GM18873 (cell line): ENCODE results near the gene TEX29.

Source experiments
- ATAC-seq: cut with Tn5 transposase; IDR thresholded peaks from one replicate; pipeline ENCODE4 v1.9.1; 2021; ENCODE audit warnings: mild to moderate bottlenecking, moderate library complexity, moderate number of reproducible peaks; ENCODE audit not compliant: unreplicated experiment, low FRiP score

Gene TEX29

DNA sequence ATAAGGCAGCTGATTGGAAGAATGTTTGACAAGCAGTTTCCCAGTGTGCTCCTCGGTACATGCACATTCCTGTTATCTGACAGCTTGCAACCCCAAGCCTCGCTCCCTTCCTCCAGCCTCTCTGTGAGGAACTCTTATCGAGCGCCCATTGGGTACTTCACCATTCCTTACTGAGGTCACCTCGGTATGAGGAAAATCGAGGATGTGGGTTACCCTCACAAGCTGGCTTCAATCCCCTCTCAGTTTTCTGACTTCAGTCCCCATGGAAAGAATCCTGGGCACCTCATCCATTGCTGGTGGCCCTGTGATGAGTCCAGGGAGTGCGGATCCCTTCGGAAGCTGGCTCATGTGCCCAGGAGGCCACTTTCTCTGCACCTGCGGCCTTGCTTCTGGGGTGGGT lies 17.3 kb downstream of the TEX29 start:
- ATAC-seq, result no peak

DNA sequence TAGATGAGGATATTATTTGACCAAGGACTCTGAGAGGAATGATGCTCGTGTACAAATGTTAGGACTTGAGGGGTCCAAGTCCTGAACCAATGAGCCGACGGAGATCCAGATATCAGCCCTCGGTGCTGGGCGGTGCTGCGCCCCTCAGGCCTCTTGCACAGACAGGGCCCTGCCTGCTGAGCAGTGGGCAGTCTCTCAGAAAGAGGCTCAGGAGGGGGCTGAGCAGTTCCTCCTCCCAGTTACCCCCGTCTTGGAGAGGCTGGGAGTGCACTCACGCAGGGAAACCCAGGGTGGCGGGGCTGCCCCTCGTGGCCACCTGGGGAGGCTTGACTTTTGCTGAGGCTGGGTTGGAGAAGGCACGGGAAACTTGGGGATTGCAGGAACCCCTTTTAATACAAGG lies 18.4 kb downstream of the TEX29 start:
- ATAC-seq, result no peak

DNA sequence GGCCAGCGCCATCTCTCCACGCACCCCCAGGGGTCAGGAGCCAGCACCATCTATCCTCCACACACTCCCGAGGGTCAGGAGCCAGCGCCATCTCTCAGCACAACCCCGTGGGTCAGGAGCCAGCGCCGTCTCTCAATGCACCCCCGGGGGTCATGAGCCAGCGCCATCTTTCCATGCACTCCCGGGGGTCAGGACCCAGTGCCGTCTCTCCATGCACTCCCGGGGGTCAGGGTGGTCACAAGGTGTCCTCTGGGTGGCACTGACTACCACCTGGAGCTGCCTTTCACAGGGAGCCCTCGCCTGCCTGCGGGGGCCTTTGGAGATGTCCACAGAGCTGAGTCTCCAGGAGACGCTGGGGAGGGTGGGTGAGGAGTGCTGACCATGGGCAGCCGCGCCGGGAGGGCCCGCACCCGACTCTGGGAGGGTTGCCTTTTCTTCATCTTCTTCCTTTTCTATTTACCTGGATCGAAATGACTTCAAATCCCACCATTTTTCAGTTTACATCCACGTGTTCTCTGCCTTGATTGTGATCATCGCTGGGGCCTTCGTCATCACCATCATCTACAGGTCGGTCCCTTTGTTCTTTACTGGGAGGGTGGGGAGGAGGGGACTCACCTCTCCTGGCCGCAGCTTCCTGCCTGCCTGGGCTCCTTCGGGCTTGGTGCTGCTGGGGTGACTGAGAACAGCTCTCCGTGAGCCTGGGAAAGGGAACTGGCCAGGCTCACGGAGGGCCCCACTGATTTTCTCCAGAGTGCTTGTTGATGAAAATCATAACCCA lies 19.1 kb downstream of the TEX29 start:
- no peak for ATAC-seq

DNA sequence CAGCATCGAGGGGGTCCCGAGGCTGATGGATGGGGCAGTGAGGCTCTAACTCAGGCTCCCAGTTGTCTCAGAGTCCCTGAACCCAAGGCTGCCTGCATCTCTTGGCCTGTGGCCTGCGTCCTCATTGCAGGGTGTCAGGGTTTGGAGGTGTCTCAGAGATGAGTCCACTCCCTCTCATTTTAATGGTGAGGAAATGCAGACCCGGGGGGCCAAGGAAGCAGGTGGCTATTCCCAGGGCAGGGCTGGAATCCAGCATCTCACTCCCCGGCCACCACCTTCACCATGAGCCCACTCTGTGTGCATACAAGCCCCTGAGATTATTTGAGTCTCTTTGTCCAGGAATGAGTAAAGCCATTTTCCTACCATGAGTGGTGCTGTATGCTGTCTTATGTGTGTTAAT lies 21.4 kb downstream of the TEX29 start:
- ATAC-seq, result no peak

DNA sequence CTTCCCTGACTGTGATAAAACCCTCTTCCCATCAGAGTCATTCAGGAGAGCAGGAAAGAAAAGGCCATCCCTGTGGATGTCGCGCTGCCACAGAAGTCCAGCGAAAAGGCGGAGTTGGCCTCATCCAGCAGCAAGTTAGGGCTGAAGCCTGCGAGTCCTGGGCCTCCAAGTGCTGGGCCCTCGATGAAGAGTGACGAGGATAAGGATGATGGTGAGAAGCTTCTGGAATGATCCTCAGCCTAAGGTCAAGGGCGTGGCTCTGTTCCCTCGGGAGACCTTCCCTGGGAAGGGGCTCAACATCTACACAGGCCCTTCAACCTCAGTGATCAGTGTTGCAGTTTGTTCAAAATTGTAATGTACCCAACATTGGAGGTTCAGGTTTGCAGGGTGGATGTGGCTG lies 22.3 kb downstream of the TEX29 start:
- no peak for ATAC-seq

DNA sequence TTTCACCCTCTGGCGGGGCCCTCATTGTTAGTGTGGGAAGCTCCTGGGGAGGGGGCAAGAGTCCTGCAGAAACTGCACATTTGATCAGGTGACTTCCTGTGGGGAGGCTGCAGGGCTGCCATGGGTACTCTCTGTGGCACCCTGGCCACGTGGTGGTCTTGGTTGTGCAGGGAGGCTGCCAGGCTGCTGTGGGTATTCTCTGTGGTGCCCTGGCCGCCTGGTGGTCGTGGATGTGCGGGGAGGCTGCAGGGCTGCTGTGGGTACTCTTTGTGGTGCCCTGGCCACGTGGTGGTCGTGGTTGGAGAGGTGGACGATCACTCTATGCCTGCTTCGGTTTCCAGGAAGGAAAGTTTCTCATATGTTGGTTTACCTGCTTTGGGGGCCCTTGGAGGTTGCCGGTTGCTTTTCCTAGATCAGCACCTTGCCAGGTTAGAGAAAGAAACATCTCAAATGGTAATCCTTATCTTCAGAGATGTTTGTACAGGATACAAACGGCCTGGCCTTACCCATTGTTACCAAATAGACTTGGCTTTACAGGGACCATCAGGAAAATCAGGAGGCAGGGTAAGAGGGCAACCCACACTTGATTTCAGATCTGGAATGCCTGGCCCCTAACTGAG lies 22.9 kb downstream of the TEX29 start:
- no peak for ATAC-seq

DNA sequence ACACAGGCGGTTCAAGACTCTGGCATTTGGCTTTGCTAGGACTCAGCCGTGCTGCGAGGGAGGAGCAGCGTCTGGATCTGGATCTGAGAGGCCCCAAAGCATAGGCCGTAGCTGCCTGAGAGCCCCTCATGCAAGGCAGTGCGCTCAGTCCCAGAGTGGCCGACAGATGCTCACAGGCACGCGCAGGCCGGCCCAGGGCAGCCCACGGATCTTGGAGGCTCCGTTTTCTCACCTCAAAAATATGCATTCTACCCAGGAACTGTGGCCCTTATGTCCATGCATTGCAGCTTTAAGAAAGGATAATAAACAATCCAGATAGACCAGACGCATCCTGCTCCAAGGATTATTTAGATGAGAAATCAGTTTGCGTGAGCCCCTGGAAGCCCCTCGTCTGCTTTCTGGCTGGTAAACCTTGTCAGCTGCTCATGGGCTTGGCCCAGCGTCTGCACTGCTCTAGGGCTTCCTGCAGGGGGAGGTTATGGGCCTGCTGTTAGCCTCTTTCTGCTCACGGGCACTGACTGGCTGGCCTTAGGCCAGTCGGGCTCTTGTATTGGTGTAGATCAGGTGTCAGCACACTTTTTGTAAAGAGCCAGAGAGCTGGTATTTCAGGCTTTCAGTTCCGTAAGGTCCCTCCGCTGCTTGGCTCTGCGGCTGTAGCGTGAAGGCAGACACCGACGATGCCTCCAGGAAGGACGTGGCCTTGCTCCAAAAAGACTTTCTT lies 24.2 kb downstream of the TEX29 start:
- no peak for ATAC-seq

DNA sequence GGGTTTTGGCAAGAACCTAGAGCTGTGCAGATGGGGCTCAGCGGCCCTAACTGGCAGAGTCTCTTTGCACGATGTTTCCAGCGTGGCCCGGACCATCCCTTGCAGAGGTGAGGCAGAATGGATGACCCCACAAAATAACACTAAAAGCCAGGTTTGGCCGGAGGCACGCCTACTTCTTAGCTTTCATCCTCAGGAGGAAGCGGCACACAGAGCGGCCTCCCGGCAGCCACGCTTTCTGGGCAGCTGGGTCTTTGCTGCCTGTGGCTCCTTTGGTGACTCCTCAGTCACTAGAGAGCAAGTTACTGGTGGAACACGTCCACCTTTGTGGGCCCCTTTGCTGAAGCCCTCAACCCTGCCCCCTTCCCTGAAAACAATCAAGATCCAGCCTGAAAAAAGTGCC lies 25.2 kb downstream of the TEX29 start:
- ATAC-seq, result no peak

DNA sequence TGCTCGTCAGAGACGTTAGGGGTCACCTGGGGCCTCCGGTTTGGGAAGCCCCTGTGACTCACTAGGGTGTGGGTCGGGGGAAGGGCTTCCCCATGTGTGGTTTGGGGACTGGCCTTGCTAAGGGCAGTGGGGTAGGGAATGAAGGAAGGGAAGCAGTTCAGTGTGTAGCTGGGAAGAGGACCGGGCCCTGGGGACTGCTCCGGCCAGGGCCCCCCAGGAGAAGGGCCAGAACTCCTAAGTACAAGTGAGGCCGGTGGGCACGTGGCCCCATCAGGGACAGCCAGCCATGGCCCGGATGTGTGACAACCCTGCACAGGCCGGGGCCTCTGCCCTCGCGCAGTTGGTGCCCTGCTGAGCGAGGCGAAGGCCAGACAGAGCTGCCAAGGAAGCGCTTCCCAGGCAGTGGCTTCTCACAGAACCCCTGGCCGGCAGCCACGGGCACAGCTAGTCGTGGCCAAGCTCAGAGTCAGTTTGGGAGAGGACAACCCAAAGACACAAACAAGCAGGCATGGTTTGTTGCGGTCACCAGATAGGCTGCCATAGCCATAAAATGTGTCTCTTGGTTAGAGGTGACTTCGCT lies 25.7 kb downstream of the TEX29 start:
- ATAC-seq, result no peak

DNA sequence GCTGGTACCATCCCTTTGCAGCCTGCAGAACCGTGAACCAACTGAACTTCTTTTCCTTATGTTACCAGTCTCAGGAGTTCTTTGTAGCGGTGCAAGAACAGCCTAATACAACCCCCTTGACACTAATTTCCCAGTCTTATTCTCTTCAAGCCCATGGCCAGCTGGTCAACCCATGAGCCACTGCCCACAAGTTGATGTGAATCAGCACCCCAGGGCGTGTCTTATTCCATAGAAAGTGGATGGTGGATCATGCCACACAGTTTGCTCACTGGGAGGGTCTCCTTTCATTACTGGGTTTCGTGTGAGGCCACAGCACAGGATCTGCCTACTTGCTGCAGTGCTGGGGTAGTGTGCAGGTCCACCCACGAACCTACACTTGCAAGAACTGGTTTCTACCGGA lies 27.0 kb downstream of the TEX29 start:
- no peak for ATAC-seq

DNA sequence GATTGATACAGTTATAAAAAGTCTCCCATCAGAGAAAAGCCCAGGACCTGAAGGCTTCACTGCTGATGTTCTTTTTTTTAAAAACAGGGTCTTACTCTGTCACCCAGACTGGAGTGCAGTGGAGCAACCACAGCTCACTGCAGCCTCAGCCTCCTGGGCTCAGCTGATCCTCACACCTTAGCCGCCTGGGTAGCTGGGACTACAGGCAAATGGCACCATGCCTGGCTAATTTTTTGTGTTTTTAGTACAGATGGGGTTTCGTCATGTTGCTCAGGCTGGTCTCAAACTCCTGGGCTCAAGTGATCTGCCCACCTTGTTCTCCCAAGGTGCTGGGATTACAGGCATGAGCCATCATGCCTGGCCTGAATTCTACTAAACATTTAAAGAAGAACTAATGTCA lies 33.1 kb downstream of the TEX29 start:
- no peak for ATAC-seq

DNA sequence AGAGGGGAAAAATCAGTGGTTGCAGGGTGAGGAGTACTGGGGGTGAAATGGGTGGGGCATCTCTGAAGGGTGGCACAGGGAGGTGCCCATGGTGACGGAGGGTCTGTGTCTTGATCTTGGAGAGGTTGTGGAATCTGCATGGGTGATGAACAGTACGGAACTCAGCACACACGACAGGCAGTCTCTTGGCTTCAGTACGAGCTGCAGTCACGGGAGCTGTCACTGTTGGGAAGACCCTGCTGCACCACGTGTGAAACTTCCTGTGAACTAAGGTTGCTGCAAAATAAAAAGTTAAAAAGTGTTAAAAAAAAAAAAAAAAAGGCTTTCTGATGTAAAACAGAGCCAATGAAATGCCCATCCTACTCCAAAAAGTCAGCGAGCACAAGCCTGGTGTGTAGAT lies 34.3 kb downstream of the TEX29 start:
- ATAC-seq, result no peak

DNA sequence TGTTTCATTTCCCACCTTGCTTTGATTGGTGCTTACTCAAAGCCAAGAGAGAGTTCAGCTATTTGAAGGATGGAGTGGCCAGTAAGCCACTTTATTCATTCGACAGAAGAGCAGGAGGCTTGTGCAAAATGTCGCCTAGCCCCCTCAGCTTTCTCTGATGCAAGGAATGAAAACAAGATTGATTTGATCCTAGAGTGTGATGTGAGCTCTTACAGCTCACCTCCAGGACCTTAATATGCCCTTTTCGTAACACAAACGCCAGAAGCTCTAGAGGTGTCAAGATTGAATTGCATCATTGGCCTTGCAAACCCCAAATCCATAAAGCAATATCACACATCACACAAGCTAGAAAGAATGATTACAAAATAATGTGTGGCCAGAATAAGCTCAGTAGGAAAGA lies 36.4 kb downstream of the TEX29 start:
- no peak for ATAC-seq

DNA sequence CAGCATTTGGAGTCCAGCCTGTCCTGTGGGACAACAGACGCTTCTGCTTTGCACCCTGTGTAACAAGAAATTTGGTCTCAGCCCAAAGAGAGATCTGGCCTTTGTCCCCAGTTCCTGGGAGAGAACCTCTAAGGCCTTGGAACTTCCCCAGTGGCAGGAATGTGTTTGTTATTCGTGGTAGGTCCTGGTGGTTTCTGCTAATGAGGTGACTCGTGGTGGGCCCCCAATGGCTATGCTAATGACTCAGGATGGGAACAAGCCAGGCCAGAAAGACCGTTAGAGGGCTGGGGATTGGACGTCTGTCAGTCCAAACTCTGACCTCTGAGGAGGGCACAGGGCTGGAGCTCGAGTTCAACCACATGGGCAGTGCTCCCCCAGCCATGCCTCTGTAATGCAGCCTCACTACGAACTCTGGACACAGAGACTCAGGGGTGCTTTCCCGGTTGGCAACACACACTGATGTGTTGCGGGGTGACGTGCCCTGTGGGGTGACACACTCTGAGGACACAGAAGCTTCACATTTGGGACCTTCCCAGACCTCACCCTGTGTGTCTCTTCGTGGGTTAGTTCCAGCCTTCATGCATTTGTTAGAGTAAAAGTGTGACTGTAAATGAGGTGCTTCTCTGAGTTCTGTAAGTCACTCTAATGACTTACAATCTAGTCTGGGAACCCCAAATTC lies 38.9 kb downstream of the TEX29 start:
- ATAC-seq, result no peak

DNA sequence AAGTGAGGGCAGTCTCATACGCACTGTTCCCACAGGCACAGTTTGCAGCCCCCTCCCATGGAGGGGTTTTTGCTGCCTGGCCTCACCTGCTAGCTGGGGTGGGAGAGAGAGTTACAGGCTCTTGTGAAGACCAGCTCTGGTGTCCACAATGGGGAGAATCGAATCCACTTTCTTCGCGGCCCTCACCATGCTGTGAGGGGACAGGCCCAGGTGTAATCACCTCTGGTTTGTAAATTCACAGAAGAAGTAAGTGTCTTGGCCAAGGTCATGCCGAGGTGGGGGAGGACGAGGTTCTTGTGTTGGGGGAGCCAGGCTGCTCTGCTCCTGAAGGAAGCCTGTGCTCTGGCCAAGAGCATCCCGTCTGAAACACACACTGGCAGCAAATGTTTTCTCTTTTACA lies 39.5 kb downstream of the TEX29 start:
- no peak for ATAC-seq

DNA sequence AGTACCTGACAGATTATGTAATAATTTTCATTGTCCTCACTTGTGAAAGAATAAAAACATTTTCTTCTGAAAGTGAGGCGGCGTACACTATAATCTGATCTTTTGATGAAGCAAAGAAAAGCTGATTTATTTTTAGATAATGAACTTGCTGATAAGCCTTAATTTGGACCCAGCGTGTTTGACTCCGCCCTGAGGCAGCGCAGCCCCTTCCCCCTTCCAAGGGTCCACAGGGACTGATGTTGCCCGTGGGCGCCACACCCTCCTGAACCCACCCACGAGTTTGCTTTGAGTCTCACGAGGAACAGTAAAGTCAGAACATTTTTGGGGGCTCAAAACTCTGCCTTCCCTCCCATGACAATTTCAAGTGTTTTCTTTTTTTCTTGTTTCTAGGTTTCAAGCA lies 40.0 kb downstream of the TEX29 start:
- no peak for ATAC-seq

DNA sequence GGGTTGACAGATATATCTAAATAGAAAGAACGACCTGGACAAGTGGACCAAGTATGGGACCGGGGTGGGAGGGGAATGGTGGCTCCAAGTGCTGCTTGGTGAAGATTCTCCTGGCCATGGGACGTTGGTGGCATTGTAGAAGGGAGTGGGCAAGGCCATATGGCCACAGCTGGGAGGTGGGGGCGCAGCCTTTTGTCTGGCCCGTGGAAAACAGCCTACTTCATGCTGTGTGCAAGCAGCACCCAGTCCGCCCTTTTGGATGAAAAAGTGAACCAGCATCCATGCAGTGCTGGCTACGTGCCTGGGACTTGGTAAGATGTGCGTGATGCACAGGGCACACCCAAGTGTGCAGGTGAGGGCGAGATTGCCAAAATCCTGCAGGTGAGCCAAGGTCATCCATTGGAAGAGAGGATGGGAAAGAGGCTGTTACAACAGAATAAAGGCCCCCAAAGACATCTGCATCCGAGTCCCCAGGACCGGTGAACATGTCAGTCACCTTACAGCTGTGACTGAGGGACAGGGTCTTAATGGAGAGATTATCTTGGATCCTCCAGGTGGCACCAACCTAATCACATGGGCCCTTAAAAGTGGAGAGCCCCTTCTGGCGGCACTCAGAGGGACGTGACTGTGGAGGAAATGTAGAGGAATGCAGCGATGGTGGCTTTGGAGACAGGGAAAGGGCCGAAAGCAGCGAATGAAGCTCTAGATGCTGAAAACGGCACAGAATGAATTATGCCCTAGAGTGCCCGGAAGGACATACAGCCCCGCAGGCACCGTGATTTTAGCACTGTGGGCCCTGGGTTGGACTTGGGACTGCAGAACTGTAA lies 40.8 kb downstream of the TEX29 start:
- ATAC-seq, result no peak

DNA sequence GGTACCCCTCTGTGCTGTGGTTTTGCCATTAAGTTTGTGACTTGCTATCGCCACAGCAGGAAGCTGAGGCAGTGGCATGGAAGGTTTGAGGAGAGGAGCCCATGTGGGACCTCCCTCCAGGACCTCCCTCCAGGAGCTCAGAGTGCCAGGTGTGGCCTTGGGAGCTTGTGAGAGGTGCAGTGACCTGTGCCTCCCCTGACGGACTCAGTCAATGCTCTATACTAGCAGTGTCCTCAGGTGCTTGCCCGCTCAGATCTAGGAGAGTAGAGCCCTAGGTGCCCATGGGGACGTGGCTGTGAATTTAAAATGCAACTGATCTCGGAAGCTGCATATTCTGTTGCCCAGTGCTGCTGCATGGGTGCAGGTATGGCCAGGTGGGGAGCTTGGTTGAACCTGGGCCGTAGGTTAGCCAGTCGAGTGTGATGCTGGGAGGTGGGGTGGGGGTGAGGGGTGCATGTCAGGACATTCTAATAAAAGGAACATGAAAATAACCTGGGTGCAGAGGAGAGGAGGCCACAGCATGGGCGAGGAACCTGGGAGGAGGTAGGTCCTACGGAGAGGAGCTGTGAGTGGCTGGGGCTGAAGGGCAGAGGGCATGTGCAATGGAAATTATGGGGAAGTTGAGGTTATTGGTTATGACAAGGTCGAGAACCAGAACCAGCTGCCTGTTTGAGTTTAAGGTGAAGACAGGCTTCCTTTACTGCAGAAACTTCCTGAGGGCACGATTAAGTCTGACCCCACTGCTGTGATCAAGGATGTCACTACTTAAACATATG lies 41.6 kb downstream of the TEX29 start:
- ATAC-seq, result no peak

DNA sequence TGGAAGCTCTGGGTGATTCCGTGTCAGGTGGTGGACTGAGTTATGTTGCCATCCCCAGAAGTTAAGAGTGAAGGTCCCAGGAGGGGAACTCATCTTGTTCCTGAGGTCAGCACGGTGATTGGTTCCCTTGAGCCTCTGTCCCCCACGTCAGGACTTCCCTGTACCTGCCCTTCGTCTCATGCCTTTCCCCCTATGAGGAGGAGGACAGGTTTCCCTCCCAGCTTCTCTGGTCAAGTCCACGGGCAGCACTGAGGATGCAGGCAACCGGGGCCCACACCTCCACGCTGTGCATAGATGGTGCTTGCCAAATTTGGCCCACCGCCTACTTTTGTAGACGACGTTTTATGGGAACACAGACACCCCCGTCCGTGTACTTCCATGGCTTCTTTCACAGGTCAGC lies 42.7 kb downstream of the TEX29 start:
- ATAC-seq, result no peak
